ENCODE results near the gene ARHGAP31. TPM values are rescaled to one million over a fixed set of nuclear protein-coding genes. Genes with fewer than 3 reads are reported as not detected.

The ARHGAP31 gene
- total and polyA plus RNA-seq, 12 donors: 10.6 to 71.1 (median 35.9) TPM

DNA sequence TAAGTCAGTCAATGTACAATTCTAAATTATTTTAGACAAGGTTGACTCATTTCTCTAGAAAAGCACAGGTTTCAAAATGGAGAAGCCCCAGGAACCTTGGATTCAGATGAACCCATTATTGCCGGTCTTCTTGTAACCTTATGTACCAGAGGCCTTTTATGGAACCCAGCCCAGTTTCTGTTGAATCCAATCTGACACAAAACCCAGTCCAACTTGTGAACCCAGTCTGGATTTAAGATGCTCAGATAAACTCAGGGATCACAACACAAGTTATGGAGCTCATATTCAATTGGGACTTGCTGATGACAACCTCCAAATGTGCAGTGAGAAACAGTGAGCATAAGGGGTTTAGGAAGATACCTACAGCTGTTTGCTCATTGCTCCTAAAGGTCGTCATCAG is 37.1 kb upstream of the ARHGAP31 start:
- Histone ChIP-seq H3K4me3 (no peak overlapping the region), H3K27ac (peak overlapping the region in 2 of 10 donors; percentile 16 to 28), H3K27me3 (no peaks in the 10 kb centered on the region), H3K36me3 (no peaks in the 10 kb centered on the region), H3K9me3 (no peaks in the 10 kb centered on the region), H3K4me1 (peaks cover 0 to 23% (median 6%) of the 10 kb centered on the region in 9 donors)
- no peak for DNase-seq
- 86 to 92% methylated on average over 2 of the region's 2 CpGs for WGBS, 2 donors
- peak in 1 of 8 donors; percentile 55 for ATAC-seq
- intact Hi-C loops (cut with DNase I): no loop called here
- TF ChIP-seq, protein P1, sequence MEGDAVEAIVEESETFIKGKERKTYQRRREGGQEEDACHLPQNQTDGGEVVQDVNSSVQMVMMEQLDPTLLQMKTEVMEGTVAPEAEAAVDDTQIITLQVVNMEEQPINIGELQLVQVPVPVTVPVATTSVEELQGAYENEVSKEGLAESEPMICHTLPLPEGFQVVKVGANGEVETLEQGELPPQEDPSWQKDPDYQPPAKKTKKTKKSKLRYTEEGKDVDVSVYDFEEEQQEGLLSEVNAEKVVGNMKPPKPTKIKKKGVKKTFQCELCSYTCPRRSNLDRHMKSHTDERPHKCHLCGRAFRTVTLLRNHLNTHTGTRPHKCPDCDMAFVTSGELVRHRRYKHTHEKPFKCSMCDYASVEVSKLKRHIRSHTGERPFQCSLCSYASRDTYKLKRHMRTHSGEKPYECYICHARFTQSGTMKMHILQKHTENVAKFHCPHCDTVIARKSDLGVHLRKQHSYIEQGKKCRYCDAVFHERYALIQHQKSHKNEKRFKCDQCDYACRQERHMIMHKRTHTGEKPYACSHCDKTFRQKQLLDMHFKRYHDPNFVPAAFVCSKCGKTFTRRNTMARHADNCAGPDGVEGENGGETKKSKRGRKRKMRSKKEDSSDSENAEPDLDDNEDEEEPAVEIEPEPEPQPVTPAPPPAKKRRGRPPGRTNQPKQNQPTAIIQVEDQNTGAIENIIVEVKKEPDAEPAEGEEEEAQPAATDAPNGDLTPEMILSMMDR (IDR thresholded peaks at IDR 0.05): no peak

DNA sequence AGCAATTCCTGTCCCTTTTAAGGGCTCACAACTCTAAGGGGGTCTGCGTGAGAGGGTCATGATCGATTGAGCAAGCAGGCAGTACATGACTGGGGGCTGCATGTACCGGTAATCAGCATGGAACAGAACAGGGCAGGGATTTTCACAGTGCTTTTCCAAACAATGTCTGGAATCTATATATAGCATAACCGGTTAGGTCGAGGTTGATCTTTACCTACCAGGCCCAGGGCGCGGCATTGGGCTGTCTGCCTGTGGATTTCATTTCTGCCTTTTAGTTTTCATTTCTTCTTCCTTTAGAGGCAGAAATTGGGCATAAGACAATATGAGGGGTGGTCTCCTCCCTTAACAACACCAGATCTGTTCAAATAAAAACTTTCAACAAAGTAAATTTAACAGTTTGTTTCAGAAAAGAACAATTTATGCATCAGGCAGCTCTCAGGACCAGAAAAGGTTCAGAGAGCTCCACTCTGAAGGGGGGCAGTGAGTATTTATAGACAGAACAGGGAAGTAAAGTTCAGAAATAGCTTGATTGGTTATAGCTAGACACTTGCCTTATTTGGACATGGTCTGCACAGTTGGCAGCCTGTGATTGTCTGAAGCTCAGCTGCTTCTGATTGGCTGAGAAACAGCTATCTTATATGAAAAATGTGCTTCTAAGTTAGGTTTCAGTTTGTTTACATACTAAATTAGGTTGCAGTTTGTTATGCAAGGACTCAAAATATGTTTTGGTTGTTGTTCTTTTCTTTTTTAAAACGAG is 36.4 kb upstream of the ARHGAP31 start:
- TF ChIP-seq, protein P1 (IDR thresholded peaks at IDR 0.05): no peak
- Histone ChIP-seq H3K9me3 (no peaks in the 10 kb centered on the region), H3K27ac (peak overlapping the region in 4 of 10 donors; percentile 2 to 59 (median 14)), H3K36me3 (no peaks in the 10 kb centered on the region), H3K4me1 (peaks cover 0 to 23% (median 6%) of the 10 kb centered on the region in 9 donors), H3K4me3 (no peak overlapping the region), H3K27me3 (no peaks in the 10 kb centered on the region)
- intact Hi-C loops (cut with DNase I): no loop called here
- WGBS, 2 donors: 77 to 87% methylated on average over 8 of the region's 8 CpGs
- peak in 7 of 8 donors; percentile 75 to 95 (median 79) for ATAC-seq
- DNase-seq: no peak

DNA sequence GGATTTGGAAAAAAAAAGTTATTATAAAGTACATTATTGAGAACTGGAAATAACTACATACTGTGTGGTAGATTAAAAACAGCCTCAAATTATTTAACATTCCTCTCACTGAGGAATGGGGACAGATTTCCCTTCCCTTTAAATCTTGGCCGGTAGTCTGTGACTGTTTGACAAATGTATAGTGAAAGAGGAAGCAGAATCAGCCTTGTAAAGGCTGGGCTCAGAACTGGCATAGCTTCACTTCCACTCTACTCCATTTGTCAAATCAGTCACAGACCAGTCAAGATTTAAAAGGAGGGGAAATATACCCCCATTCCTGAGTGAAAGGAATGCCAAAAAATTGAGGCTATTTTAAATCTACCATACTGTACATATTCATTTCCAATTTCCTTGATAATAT is 35.3 kb upstream of the ARHGAP31 start:
- Histone ChIP-seq H3K36me3 (no peaks in the 10 kb centered on the region), H3K27ac (no peak overlapping the region), H3K9me3 (no peaks in the 10 kb centered on the region), H3K4me3 (no peak overlapping the region), H3K4me1 (peaks cover 0 to 21% (median 6%) of the 10 kb centered on the region in 9 donors), H3K27me3 (no peaks in the 10 kb centered on the region)
- intact Hi-C loops (cut with DNase I): no loop called here
- DNase-seq (no peak), ATAC-seq (peak in 2 of 8 donors; percentile 47 to 50)
- TF ChIP-seq, protein P1 (IDR thresholded peaks at IDR 0.05): no peak
- 31 to 43% methylated on average over 1 of the region's 1 CpG for WGBS, 2 donors

DNA sequence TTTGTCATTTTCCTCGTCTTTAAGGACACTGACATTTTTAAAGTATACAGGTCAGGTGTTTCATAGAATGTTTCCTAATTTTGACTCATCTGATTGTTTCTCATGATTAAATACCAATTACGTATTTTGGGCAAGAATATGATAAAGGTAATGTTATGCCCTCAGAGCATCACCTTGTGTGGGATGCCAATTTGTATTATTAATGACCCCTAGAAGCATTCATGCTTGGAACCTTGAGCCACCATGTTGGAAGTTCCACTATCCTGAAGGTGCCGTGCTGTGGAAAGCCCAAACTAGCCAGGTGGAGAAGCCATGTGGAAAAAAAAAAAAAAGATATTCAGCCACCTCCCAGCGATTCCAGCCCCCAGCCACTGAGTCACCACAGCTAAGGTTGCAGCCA is 34.4 kb upstream of the ARHGAP31 start:
- DNase-seq (no peak), ATAC-seq (no peak)
- Histone ChIP-seq H3K27ac (no peak overlapping the region), H3K4me3 (no peak overlapping the region), H3K36me3 (no peaks in the 10 kb centered on the region), H3K4me1 (peaks cover 0 to 17% (median 6%) of the 10 kb centered on the region in 9 donors), H3K27me3 (no peaks in the 10 kb centered on the region), H3K9me3 (no peaks in the 10 kb centered on the region)
- intact Hi-C loops (cut with DNase I): loop anchor here in 1 of 10 donors (10.0 kb wide), 1 partner anchor 425 kb away; no protein-coding TSS in a partner anchor
- TF ChIP-seq, protein P1 (IDR thresholded peaks at IDR 0.05): no peak
- WGBS, 2 donors: 97% methylated on average over 4 of the region's 4 CpGs
